Measurements from ENCODE around the gene MYB.

Gene MYB

DNA sequence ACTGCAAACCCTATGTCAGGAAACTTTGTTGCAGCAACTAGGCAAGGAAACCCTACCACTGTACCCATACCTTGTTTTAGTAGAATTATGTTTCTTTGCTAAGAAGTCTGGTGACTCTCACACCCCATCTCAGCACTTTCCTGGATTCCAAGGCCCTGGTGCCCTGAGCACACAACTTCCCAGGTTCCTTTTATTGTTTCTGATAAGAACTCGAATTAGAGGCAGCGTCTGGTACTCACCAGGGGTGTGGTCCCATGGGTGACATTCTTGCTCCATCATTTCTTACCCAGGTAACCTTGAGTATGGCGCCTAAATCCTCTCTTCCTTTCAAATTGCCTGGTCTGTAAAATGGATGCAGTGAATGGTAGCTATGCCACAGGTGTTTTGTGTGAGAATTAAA is 34.1 kb downstream of the MYB start:
- no peaks in the 10 kb centered on the region for H3K4me1 ChIP-seq
- no peak overlapping the region for H3K27ac ChIP-seq
- DNase-seq, result no peak
- no peaks in the 10 kb centered on the region for H3K9me3 ChIP-seq
- H3K4me3 ChIP-seq, result no peak overlapping the region
- H3K36me3 ChIP-seq, result no peaks in the 10 kb centered on the region
- intact Hi-C loops (cut with DNase I; ENCODE audit: low total_unique reads), result no loop called here
- TF ChIP-seq CTCF (IDR thresholded peaks at IDR 0.05), result no peak
- H3K27me3 ChIP-seq, result no peaks in the 10 kb centered on the region

DNA sequence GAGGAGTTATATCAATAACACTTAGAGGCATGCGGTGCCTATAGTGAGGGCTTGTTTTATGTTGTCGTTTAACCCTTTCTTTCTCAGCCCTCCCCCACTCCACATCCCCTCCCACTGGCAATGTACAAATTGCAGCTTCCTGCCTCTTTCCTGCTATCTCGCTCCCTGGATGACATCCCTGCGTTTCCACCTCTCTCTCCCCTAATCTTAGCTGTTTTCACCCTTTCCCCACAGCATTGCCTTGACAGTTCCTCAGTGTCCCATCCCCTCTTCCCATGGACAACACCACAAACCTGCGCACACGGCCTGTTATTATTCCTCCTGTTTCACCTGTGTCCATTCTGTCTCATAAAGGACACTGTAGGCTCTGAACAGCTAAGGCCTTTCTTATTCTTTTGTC is 34.5 kb downstream of the MYB start:
- Histone ChIP-seq H3K36me3 (no peaks in the 10 kb centered on the region), H3K9me3 (no peaks in the 10 kb centered on the region), H3K27ac (no peak overlapping the region), H3K4me1 (no peaks in the 10 kb centered on the region), H3K4me3 (no peak overlapping the region), H3K27me3 (no peaks in the 10 kb centered on the region)
- intact Hi-C loops (cut with DNase I; ENCODE audit: low total_unique reads), result no loop called here
- DNase-seq, result no peak
- TF ChIP-seq CTCF (IDR thresholded peaks at IDR 0.05), result no peak

DNA sequence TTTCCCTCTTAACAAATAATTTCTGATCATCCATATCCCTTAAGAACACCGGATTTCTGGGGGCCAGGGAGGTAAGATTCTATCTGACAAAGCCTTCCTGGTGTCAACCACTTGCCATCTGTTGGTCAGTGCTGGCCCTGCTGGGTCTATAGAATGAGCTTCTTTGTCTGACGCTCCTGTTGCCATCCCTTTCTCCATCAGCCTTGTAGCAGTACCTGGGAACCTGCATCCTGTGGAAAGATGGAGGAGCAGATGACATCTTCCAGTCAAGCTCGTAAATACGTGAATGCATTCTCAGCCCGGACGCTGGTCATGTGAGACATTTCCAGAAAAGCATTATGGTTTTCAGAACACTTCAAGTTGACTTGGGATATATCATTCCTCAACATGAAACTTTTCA is 36.6 kb downstream of the MYB start:
- DNase-seq, result no peak
- no peak overlapping the region for H3K27ac ChIP-seq
- H3K9me3 ChIP-seq, result no peaks in the 10 kb centered on the region
- no peak overlapping the region for H3K4me3 ChIP-seq
- H3K36me3 ChIP-seq, result no peaks in the 10 kb centered on the region
- no peaks in the 10 kb centered on the region for H3K27me3 ChIP-seq
- no peak for TF ChIP-seq CTCF (IDR thresholded peaks at IDR 0.05)
- intact Hi-C loops (cut with DNase I; ENCODE audit: low total_unique reads), result no loop called here
- no peaks in the 10 kb centered on the region for H3K4me1 ChIP-seq

DNA sequence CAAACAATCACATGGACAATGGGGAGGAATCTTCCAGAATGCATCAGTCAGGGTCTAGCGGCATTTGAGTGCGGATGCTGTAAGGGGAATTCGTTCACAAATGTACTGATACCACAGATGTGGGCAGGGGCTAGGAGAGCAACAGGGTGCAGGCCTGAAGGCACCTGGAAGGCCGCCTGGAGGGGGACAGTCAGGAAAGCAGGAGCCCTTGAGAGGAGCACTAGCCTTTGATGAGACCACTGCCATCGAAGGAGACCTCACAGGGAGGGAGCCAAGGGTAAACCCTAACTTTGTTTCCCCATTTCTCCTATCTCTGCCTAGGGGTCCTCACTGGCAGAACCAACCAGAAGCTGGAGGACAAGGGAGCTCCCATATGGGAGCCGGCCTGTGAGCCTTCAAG is 38.2 kb downstream of the MYB start:
- no peak overlapping the region for H3K27ac ChIP-seq
- H3K4me3 ChIP-seq, result no peak overlapping the region
- no peaks in the 10 kb centered on the region for H3K27me3 ChIP-seq
- no peaks in the 10 kb centered on the region for H3K36me3 ChIP-seq
- intact Hi-C loops (cut with DNase I; ENCODE audit: low total_unique reads), result no loop called here
- TF ChIP-seq CTCF (IDR thresholded peaks at IDR 0.05), result no peak
- H3K4me1 ChIP-seq, result no peaks in the 10 kb centered on the region
- no peaks in the 10 kb centered on the region for H3K9me3 ChIP-seq
- DNase-seq, result no peak

DNA sequence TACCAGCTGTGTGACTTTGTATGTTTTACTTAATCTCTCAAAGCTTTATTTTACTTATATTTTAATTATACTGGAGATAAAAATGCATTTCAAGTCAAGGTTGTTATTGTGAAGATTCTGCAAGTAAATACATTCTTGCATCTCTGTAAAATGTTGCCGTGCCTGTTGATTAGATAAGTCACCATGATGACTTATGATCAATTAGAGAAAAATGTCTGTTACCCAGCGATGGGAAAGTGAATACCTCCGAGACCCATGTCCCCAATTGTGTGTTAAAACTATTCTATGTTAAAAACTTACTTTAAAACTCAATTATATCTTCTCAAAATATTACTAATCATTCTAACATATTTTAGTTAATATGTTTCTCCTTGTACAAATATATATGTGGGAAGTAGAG is 39.9 kb downstream of the MYB start:
- Histone ChIP-seq H3K4me1 (no peaks in the 10 kb centered on the region), H3K4me3 (no peak overlapping the region), H3K27ac (no peak overlapping the region), H3K9me3 (no peaks in the 10 kb centered on the region), H3K27me3 (no peaks in the 10 kb centered on the region), H3K36me3 (no peaks in the 10 kb centered on the region)
- DNase-seq, result no peak
- no peak for TF ChIP-seq CTCF (IDR thresholded peaks at IDR 0.05)
- intact Hi-C loops (cut with DNase I; ENCODE audit: low total_unique reads), result no loop called here

DNA sequence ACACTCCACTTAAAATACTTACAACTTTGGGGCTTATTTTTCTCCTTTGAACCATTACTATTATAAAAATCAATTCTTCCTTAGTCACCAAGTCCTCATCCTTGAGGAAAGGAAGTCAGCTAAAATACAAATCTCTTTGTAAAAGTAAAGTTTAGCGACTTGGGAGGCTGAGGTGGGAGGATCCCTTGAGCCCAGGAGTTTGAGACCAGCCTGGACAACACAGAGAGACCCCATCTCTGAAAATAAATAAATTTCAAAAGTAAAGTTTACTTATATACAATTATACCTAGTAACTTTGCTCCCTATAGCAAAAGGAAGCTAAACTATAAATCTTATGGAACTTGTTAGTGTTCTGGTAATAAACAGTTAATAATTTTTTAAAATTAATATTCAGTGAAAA is 40.4 kb downstream of the MYB start:
- intact Hi-C loops (cut with DNase I; ENCODE audit: low total_unique reads), result no loop called here
- no peaks in the 10 kb centered on the region for H3K4me1 ChIP-seq
- no peak overlapping the region for H3K27ac ChIP-seq
- no peaks in the 10 kb centered on the region for H3K36me3 ChIP-seq
- H3K4me3 ChIP-seq, result no peak overlapping the region
- no peaks in the 10 kb centered on the region for H3K27me3 ChIP-seq
- no peak for DNase-seq
- no peaks in the 10 kb centered on the region for H3K9me3 ChIP-seq
- no peak for TF ChIP-seq CTCF (IDR thresholded peaks at IDR 0.05)
